ENCODE measurements around the gene CRK. TPM values are rescaled to one million over a fixed set of nuclear protein-coding genes. Genes with fewer than 3 reads are reported as not detected.
"Not testable (repeated sequence)": the region's sequence is repeated elsewhere in the genome, so short reads cannot be mapped to it uniquely, and the experiment has no call there.

Gene CRK
- total RNA-seq, 1 donor from 2014 or later = 57.1 TPM

- Mint-ChIP-seq H3K27ac (ENCODE audit: unreplicated experiment) (peak overlapping the region; percentile 99), H3K36me3 (ENCODE audit: unreplicated experiment) (peaks cover 2% of the 10 kb centered on the region), H3K4me3 (ENCODE audit: unreplicated experiment) (peak overlapping the region; percentile 97), H3K4me1 (ENCODE audit: unreplicated experiment) (peaks cover 33% of the 10 kb centered on the region), H3K9me3 (ENCODE audit: unreplicated experiment) (no peaks in the 10 kb centered on the region), H3K27me3 (ENCODE audit: unreplicated experiment) (no peaks in the 10 kb centered on the region)
- TF ChIP-seq CTCF (IDR thresholded peaks at IDR 0.05) = no peak
- no peak for DNase-seq (ENCODE audit: extremely low spot score, unreplicated experiment)
Measured at GRCh38 chr17:1398931-1399678, 56.9 kb downstream of the CRK start.

GRCh38 chr17:1398028-1398427 lies 58.0 kb downstream of the CRK start:
- Mint-ChIP-seq H3K4me1 (ENCODE audit: unreplicated experiment) (peaks cover 43% of the 10 kb centered on the region), H3K9me3 (ENCODE audit: unreplicated experiment) (no peaks in the 10 kb centered on the region), H3K4me3 (ENCODE audit: unreplicated experiment) (peak overlapping the region; percentile 97), H3K27me3 (ENCODE audit: unreplicated experiment) (no peaks in the 10 kb centered on the region), H3K27ac (ENCODE audit: unreplicated experiment) (peak overlapping the region; percentile 99), H3K36me3 (ENCODE audit: unreplicated experiment) (peaks cover 2% of the 10 kb centered on the region)
- no peak for TF ChIP-seq CTCF (IDR thresholded peaks at IDR 0.05)
- DNase-seq (ENCODE audit: extremely low spot score, unreplicated experiment) = no peak

GRCh38 chr17:1395876-1396665 lies 60.0 kb downstream of the CRK start:
- peaks cover 56% of the 10 kb centered on the region for H3K4me1 Mint-ChIP-seq (ENCODE audit: unreplicated experiment)

GRCh38 chr17:1391577-1391976 lies 64.5 kb downstream of the CRK start:
- Mint-ChIP-seq H3K36me3 (ENCODE audit: unreplicated experiment) (no peaks in the 10 kb centered on the region), H3K4me3 (ENCODE audit: unreplicated experiment) (no peak overlapping the region), H3K27ac (ENCODE audit: unreplicated experiment) (no peak overlapping the region), H3K9me3 (ENCODE audit: unreplicated experiment) (no peaks in the 10 kb centered on the region), H3K4me1 (ENCODE audit: unreplicated experiment) (peaks cover 73% of the 10 kb centered on the region), H3K27me3 (ENCODE audit: unreplicated experiment) (no peaks in the 10 kb centered on the region)
- no peak for DNase-seq (ENCODE audit: extremely low spot score, unreplicated experiment)
- TF ChIP-seq CTCF (IDR thresholded peaks at IDR 0.05) = no peak

More at GRCh38 chr17:1395876-1396665, 60.0 kb downstream of the CRK start:
- not testable (repeated sequence) for H3K9me3 Mint-ChIP-seq (ENCODE audit: unreplicated experiment); DNase-seq (ENCODE audit: extremely low spot score, unreplicated experiment); H3K4me3 Mint-ChIP-seq (ENCODE audit: unreplicated experiment); H3K27me3 Mint-ChIP-seq (ENCODE audit: unreplicated experiment); H3K36me3 Mint-ChIP-seq (ENCODE audit: unreplicated experiment)
- H3K27ac Mint-ChIP-seq (ENCODE audit: unreplicated experiment) = peak overlapping the region; percentile 47

GRCh38 chr17:1390432-1391367 lies 65.3 kb downstream of the CRK start:
- Mint-ChIP-seq H3K4me3 (ENCODE audit: unreplicated experiment) (no peak overlapping the region), H3K27me3 (ENCODE audit: unreplicated experiment) (no peaks in the 10 kb centered on the region), H3K4me1 (ENCODE audit: unreplicated experiment) (peaks cover 72% of the 10 kb centered on the region), H3K9me3 (ENCODE audit: unreplicated experiment) (no peaks in the 10 kb centered on the region), H3K27ac (ENCODE audit: unreplicated experiment) (peak overlapping the region; percentile 52), H3K36me3 (ENCODE audit: unreplicated experiment) (no peaks in the 10 kb centered on the region)
- no peak for TF ChIP-seq CTCF (IDR thresholded peaks at IDR 0.05)
- DNase-seq (ENCODE audit: extremely low spot score, unreplicated experiment) = no peak

GRCh38 chr17:1387490-1388227 lies 68.4 kb downstream of the CRK start:
- H3K4me3 Mint-ChIP-seq (ENCODE audit: unreplicated experiment); DNase-seq (ENCODE audit: extremely low spot score, unreplicated experiment); H3K27me3 Mint-ChIP-seq (ENCODE audit: unreplicated experiment); H3K9me3 Mint-ChIP-seq (ENCODE audit: unreplicated experiment); H3K36me3 Mint-ChIP-seq (ENCODE audit: unreplicated experiment): not testable (repeated sequence)
- Mint-ChIP-seq H3K4me1 (ENCODE audit: unreplicated experiment) (peaks cover 51% of the 10 kb centered on the region), H3K27ac (ENCODE audit: unreplicated experiment) (peak overlapping the region; percentile 25)

- H3K27ac Mint-ChIP-seq (ENCODE audit: unreplicated experiment) = peak overlapping the region; percentile 31
- H3K9me3 Mint-ChIP-seq (ENCODE audit: unreplicated experiment) = not testable (repeated sequence)
Measured at GRCh38 chr17:1386675-1387190, 69.3 kb downstream of the CRK start.

More at GRCh38 chr17:1386675-1387190, 69.3 kb downstream of the CRK start:
- not testable (repeated sequence) for DNase-seq (ENCODE audit: extremely low spot score, unreplicated experiment); H3K27me3 Mint-ChIP-seq (ENCODE audit: unreplicated experiment); H3K36me3 Mint-ChIP-seq (ENCODE audit: unreplicated experiment); H3K4me3 Mint-ChIP-seq (ENCODE audit: unreplicated experiment)
- peaks cover 47% of the 10 kb centered on the region for H3K4me1 Mint-ChIP-seq (ENCODE audit: unreplicated experiment)
